Amygdala (tissue), 56 donors: ENCODE results near the gene TMEM258.
A peak's percentile ranks its signal among the peaks of the same experiment; 100 is the strongest.

Experiments
- DNase-seq, 56 donors: peaks; one replicate each; lab custom pipeline; 2025; lab: John Stamatoyannopoulos, UW

TMEM258 gene

DNA sequence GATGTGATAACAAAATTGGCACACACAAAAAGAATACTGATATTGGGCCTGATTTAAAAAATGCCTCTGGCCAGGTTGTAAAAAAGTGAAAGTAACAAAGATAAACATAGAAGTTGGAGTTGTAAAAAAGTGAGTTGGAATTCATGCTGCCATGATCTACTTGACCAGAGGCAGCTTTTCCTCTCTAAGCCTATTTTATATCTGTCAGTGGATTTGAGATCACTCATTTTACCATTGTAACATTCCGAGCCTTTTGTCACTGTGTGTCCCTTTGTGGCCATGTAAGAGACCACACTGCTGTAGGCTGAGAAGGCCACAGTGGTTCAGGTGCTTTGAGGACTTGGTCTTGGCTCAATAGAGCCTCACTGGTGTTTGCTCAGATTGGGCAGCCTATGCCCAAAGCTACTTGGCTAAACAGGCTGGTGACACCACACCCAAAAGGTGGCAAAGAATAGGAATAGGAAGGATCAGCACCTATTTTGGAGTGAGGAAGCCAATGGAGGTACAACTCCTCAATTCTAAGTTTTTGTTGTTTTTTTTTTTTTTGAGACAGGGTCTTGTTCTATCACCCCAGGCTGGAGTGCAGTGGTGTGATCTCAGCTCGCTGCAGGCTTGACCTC is 7.4 kb upstream of the TMEM258 start:
- no peak for DNase-seq

DNA sequence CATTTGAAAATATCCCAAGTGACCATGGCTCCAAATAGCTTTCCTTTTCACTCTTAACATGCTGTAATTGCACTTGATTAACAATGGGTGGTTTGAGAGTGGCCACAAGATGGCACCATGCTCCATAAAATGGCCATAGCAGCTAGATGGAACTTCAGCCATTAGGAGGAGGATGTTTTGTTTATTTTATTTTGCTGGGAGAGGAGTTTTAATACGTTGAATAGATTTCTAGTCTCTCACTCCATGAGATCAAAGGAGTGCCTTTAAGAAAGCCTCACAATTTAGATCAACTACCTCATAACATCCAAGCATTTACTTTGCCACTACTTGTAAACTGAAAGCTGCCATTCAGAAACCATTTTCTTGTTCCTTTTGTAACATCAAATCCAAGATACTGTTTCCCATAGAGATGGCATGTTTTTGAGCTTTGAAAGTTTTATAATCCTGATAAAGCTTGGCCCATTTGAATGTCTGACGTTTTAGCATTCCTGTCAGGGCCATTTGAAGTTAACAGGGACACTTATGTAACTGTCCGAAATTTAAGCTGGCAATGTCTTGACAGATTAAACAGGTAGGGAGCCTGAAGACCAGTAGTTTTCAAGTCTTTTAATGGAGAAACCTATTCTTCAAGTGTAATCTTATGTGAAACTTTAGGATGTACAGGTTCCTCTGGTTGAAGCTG is 5.0 kb upstream of the TMEM258 start:
- DNase-seq, result peak in 44 of 56 donors; percentile 12 to 92 (median 58)

DNA sequence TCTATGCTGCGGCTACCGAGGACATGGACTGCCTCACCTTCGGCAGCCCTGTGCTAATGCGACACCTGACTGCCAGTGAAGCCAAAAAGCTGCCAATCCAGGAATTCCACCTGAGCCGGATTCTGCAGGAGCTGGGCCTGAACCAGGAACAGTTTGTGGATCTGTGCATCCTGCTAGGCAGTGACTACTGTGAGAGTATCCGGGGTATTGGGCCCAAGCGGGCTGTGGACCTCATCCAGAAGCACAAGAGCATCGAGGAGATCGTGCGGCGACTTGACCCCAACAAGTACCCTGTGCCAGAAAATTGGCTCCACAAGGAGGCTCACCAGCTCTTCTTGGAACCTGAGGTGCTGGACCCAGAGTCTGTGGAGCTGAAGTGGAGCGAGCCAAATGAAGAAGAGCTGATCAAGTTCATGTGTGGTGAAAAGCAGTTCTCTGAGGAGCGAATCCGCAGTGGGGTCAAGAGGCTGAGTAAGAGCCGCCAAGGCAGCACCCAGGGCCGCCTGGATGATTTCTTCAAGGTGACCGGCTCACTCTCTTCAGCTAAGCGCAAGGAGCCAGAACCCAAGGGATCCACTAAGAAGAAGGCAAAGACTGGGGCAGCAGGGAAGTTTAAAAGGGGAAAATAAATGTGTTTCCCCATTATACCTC is 3.6 kb upstream of the TMEM258 start:
- no peak for DNase-seq

DNA sequence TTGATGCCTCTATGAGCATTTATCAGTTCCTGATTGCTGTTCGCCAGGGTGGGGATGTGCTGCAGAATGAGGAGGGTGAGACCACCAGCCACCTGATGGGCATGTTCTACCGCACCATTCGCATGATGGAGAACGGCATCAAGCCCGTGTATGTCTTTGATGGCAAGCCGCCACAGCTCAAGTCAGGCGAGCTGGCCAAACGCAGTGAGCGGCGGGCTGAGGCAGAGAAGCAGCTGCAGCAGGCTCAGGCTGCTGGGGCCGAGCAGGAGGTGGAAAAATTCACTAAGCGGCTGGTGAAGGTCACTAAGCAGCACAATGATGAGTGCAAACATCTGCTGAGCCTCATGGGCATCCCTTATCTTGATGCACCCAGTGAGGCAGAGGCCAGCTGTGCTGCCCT is 3.1 kb upstream of the TMEM258 start:
- no peak for DNase-seq

DNA sequence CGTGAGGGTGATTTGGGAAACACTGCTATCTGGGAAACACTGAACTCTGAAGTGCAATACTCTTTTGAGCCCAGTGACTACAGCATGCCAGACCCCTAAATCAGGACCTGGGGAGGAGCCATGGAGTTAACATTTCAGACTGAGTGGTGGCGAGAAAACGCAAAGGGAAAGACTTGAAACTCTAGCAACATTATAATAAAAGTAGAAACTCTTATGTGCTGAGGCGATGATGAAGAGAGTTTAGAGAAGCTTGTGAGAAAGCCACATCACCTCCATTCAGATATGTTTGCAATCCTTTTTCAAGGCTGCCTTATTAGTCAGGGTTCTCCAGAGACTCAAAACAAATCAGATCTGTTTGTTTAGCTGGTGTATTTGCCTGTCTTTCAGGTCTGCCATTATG is 2.2 kb upstream of the TMEM258 start:
- no peak for DNase-seq

DNA sequence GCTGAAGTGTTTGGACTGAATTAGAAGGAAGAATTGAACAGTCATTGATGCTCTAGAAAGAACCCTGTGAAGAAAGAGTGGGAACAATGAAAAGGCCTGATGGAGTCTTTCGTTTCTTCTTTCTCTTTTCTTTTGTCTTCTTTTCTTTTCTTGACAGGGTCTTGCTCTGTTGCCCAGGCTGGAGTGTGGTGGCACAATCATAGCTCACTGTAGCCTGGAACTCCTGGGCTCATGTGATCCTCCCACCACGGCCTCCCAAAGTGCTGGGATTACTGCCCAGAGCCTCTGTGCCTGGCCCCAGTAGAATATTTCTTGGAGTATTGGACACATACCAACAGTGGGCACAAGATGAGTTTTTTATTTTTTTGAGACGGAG is 1.4 kb upstream of the TMEM258 start:
- no peak for DNase-seq

DNA sequence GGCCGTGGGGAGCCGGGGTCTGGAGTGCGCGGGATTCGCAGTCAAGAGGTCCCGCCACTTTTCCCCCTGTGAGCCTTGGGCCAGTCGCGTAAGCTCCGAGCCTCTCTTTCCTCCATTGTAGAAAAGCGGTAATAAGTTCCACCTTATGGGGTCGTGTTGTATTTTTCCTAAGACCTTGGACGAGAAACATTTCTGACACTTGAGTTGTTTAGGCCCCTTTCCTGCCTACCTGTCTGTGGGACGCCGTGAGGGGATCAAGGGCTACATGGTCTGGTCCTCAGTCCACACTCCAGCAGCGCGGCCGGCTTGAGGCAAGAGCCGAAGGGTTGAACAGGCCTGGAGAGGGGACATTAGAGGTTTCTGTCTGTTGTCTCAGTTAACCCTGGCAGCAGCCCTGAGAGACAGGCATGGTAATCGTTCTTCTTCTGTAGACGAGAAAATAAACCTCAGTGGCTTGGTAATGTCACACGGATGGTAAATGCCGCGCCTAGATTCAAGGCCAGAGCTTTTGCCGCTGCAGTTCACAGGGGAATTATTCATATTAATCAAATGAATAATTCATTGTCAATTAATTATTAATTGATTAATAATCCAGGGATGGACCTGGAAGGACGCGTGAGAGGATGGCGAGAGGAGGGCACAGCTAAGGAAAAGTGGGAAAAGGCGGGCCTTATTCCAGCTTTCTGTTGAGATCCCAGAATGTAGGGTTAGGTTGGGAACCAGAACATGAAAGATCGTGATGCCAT is 857 bp upstream of the TMEM258 start:
- DNase-seq, result no peak

DNA sequence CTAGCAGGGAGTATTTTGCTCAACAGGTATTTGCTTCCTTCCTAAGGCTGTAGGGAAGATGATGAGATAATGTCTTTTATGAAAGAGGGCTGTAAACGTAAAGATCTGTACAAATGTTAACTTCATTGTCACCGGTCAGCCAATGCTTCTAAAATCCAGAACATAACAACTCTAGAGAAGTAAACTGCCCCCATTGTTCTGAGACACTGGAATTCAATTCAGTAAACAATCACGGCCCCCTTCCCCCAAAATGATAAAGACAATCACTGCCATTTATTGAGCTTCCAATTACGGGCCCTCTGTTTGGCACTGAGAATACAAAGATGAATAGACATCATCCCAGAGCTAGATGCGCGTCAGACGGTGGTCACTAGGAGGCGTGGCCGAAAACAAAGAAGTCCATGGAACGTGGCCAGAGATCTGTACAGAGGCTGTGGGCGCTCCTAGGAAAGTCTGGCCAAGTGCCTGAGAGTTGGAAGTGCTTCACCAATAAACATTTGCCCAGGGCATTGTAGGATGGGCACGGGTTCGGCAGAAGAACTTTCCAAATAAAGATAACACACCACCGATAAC is 576 bp downstream of the TMEM258 start:
- peak in 54 of 56 donors; percentile 46 to 96 (median 80) for DNase-seq

DNA sequence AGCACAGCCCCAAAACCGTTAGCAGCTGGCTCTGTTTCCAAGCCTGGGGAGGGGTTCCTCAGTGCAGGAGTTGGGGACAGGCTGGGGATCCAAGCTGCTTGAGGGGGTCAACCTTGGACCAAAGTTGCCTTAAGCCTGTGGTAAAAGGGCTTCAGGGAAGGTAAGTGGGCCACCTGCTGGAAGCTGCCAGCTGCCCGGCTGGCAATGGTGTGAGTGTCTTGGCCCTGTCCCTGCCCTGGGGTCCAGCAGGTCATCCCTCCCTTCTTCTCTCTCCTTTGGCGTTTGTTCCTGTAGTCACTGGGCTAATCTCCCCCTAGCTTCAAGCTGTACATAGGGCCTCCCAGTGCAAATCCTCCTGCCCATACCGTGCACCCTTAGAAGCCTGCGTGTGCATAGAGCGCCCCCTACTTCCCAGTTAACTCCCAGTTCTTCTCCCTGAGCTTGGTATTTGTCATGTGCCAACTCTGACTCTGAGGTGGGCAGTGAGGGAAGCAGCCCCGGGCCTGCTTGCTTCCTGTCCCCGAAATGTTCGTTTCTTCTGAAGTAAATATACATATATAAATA is 4.4 kb downstream of the TMEM258 start:
- DNase-seq, result peak in 42 of 56 donors; percentile 16 to 75 (median 38)

DNA sequence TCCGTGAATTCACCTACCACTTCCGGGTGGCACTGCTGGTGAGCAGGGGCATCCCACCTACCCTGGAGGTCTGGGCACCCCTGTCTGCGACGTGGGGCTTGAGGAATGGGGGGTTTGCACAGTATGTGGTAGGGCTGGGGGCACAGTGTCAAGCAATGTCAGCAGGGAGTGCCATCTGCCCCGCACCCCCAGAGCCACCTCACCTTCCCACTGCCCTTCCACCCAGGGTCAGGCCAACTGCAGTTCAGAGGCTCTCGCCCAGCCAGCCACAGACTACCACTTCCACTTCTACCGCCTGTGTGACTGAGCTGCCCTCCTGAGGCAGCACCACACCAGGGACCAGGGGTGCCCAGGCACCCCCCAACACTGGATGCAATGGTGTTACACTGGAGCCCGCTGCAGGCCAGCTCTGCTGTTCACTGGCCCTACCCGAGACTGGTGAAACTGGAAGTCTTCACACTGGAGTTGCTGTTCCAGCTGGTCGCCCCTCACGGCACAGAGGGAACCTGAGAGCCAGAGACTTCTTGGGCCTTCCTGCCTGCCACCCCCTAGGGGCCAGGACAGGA is 6.5 kb downstream of the TMEM258 start:
- DNase-seq, result no peak

DNA sequence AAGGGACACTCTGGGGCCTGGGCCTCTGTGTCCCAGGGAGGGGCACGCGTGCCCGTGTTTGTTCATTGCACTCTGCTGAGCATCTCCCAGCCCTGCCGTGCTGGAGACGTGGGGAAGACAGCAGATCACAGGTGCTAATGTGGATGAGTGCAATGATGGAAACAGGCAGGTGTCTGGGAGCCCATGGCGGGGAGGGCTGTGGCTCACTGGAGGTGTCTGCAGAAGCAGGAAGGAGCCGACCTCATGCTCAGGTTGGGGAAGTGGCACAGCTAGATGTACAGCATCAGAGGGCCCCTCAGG is 7.9 kb downstream of the TMEM258 start:
- DNase-seq, result no peak

DNA sequence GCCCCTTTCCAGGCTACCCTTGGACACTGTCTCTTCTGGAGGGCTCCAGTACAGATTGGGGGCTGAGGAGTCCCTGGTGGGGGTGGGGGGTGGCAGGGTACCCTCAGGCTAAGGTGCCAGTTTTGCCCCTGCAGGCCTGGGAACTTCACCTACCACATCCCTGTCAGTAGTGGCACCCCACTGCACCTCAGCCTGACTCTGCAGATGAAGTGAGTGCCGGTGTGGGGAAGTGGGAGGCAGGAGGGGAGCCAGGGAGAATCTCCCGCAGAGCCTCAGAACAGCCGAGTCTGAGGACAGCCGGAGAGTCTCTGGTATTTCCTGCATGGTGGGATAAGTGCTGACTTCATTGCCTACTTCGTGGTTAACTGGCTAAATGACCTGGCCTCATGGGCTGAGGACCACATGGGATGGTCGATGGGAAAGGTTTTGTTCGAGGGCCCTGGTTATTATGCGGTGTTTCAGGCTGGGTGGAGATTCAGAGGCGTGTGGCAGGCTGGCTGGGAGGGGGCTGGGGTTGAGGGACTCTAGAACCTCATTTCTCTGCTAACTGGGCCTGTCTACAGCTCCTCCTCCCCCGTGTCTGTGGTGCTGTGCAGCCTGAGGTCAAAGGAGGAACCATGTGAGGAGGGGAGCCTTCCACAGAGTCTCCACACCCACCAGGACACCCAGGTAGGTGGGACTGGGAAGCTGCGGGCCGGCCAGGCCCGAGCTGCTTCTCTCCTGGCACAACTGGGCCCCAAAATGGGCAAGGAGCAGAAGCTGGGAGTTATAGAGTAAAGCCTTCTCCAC is 8.5 kb downstream of the TMEM258 start:
- DNase-seq, result no peak

DNA sequence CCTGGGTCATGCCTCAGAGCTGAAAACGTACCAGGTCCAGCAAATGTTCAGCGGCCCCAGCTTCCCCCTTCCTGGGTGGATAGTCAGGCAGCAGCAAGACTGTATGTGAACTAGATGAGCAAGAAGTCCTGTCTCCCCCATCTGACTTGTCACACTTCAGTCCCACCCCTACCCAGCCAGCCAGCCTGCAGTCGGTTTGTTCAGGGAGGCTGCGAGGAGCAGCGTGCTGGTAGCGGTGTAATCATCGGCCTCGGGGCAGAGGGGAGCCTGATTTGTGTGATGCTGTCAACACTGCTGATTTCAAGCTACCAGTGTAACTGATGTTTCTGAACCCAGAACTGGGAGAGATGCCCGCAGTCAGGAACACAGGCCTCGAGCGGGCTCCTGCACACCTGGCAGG is 9.6 kb downstream of the TMEM258 start:
- no peak for DNase-seq

DNA sequence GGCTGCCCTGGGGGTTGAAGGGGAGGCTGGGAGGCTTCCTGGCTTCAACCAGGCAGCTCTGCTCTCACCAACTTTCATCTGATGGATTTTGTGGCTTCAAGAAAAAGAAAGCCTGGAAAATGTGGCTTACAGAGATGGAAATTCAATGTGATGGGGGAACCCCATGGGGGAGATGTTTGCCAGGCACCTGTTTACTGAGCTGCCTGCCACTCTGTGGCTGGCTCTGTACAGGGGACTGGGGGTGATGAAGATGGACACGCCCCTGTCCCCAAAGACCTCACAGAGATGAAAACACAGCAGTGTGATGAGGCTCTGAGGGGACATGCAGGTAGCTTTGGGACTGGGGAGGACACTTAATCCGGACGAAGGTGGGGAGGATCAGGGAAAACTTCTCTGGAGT is 10.1 kb downstream of the TMEM258 start:
- DNase-seq, result no peak

DNA sequence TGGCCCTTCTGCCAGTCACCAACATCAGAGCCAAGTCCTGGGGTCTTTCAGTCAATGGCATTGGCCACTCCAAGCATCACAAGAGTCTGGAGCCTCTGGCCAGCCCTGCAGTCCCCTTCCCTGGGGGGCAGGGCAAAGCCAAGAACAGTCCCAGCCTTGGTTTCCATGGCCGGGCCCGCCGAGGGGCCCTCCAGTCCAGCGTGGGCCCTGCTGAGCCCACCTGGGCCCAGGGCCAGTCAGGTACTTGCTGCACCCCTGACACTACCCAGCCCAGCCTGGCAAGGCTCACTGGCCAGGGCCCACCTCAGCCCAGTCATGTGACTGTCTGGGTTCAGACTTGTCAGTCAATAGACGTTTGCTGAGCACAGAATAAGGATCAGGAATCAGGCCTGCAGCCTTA is 10.8 kb downstream of the TMEM258 start:
- DNase-seq, result no peak

DNA sequence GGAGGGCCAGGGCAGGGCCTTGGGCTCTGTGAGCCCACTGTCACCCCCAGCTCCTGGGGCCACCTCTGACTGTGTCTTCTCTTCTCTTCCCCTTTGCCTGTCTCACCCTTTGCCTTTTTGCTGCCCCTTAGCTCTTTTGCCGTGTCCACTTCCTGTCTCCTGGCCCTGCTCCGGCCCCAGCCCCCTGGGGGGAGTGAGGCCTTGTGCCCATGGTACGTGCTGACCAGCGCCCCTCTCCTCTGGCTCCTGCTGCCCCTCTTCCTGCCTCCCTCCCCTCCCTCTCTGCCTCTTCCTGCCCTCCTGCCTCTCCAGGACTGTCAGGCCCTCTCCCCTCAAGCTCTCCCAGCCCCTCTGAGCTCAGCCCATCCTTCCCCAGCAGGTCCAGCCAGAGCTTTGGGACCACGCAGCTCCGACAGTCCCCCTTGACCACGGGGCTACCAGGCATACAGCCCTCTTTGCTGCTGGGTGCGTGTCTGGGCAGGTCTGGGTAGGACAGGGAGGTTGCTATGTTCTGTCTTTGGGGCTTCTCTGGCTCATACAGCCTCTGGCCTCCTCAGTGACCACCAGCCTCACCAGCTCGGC is 11.7 kb downstream of the TMEM258 start:
- DNase-seq, result no peak

DNA sequence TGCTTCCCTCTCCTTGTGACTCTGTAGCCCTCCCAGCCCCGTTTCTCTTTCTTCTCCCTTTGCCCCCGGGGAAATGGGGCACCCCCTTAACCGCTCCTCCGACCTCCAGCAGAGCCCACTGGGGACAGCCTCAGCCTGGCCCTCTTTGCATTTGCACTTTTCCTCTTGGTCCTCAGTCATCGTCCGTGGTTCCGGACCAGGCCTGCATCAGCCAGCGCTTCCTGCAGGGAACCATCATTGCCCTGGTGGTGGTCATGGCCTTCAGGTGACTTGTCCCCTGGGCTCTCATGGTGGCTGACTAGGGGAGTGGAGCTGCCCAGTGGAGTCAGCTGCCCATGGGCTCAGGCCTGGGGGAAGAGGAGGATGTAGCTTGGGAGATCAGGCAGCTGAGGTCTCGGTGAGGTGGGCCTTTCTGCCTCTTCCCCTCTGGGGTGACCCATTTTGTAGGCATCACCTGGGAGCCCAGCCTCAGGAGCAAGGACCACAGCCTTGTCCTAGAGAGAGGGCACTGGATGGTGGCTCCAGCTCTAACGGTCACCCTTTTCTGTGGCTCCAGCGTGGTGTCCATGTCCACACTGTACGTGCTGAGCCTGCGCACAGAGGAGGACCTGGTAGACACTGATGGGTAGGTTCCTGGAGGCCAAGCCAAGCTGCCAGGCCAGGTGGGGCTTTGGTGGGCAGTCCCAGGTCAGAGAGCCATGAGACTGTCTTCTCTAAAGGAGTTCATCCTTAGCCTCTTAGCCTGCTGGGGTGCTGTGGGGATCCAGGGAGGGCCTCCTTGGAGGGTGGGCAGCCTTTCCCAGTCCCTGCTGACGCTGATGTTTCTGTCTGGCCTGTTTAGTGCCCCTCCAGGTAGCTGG is 12.5 kb downstream of the TMEM258 start:
- no peak for DNase-seq

DNA sequence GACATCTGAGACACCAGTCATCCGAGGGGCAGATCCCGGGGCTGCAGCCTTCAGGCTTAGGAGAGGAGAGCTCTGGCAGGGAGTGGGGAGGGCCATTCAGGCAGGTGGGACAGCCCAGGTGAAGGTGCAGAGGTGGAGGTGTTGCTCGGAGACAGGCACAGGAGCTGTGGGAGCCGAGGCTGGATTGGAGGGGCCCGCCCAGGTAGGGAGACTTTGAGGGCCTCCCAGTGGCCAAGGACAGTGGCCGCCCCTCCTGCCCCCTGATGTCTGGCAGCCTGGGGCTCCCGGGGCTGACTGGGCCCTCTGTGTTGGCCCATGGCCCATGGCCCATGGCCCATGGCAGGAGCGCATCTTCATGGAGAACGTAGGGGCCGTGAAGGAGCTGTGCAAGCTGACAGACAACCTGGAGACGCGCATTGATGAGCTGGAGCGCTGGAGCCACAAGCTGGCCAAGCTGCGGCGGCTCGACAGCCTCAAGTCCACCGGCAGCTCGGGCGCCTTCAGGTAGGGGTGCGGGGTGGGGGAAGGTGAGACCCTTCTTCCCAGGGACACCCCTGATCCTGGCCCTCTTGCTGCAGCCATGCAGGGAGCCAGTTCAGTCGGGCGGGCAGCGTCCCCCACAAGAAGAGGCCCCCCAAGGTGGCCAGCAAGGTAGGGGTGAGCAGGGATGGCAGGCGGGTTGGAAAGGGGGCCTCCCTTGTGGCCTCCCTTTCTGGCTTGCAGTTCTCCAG is 13.3 kb downstream of the TMEM258 start:
- DNase-seq, result no peak
